A549 (cell line): ENCODE measurements around the gene CTAG2. TPM values are rescaled to one million over a fixed set of nuclear protein-coding genes. Genes with fewer than 3 reads are reported as not detected.
"Not testable (repeated sequence)": the region's sequence is repeated elsewhere in the genome, so short reads cannot be mapped to it uniquely, and the experiment has no call there.

Experiments used
- ATAC-seq, 2 experiments: fragments of 200-7000 bp in 1 of 2; fragments of >200 bp in 1 of 2; cut with Nextera tagmentation in 1 of 2; cut with Tn5 transposase in 1 of 2; 3 replicates each; pipeline versions ENCODE4 v1.8.0 to v1.9.1; 2018 to 2020; ENCODE audit warnings: mild to moderate bottlenecking in 1 of 2, moderate library complexity in 1 of 2
- CTCF ChIA-PET: fragments of 300-600 bp; sonication (Branson Sonifier 250); formaldehyde crosslinking; extraction: SDS; loops from one replicate; lab custom pipeline; 2021; ENCODE audit warnings: antibody characterized with exemption, inconsistent platforms; lab: Yijun Ruan, JAX
- POLR2A ChIA-PET: fragments of 350-600 bp; formaldehyde crosslinking; extraction: SDS; loops from one replicate; lab custom pipeline; 2021; ENCODE audit warnings: antibody characterized with exemption, inconsistent platforms; lab: Yijun Ruan, JAX
- DNase-seq, 2 experiments: peaks; one replicate each; pipeline versions ENCODE4 v3.0.0 to v3.0.0-alpha.2; 2011 to 2016; ENCODE audit warnings: low read depth in 1 of 2, low spot score in 1 of 2
- FAIRE-seq: peaks from 2 replicates; lab custom pipeline; 2011; peaks lifted over from hg19 to GRCh38; lab: Jason Lieb, UNC
- H3K27ac ChIP-seq, 2 experiments: fragments of >200 bp; sonication (Bioruptor Twin); formaldehyde crosslinking; 3 replicates each; pipeline ENCODE4 v1.5.1; 2016 to 2017
- H3K4me1 ChIP-seq: fragments of >200 bp; sonication (Bioruptor Twin); formaldehyde crosslinking; 3 replicates; pipeline ENCODE4 v1.6.1; 2016
- H3K4me2 ChIP-seq: fragments of >200 bp; sonication (Bioruptor Twin); formaldehyde crosslinking; 3 replicates; pipeline ENCODE4 v1.6.1; 2016
- H3K4me3 ChIP-seq: fragments of >200 bp; sonication (Bioruptor Twin); formaldehyde crosslinking; 3 replicates; pipeline ENCODE4 v1.5.1; 2016
- H3K9me3 ChIP-seq: fragments of >200 bp; sonication (Bioruptor Twin); formaldehyde crosslinking; 3 replicates; pipeline ENCODE4 v1.6.1; 2016
- CHD4 ChIP-seq: fragments of 200-600 bp; sonication (generic); IDR thresholded peaks from 2 replicates; pipeline ENCODE4 v1.6.1; 2016; ENCODE audit warnings: antibody characterized with exemption, mild to moderate bottlenecking, borderline replicate concordance
- EHF ChIP-seq: fragments of 250-450 bp; sonication (Bioruptor Pico); IDR thresholded peaks from 2 replicates; pipeline ENCODE4 v1.5.0; 2020; ENCODE audit warnings: mild to moderate bottlenecking
- EP300 ChIP-seq, 2 experiments: fragments of >200 bp; sonication (Bioruptor Twin); formaldehyde crosslinking; IDR thresholded peaks; 2 replicates in 1 of 2; 3 replicates in 1 of 2; pipeline ENCODE4 v1.6.1; 2016 to 2017
- ESRRA ChIP-seq: fragments of 150-350 bp; IDR thresholded peaks from 2 replicates; pipeline ENCODE4 v1.6.1; 2014; ENCODE audit warnings: mild to moderate bottlenecking, low read length, borderline replicate concordance
- HDAC2 ChIP-seq: fragments of 200-600 bp; sonication (generic); IDR thresholded peaks from 2 replicates; pipeline ENCODE4 v1.6.1; 2016
- MYC ChIP-seq: IDR thresholded peaks from 2 replicates; pipeline ENCODE4 v1.6.1; 2012; ENCODE audit warnings: mild to moderate bottlenecking, inconsistent platforms, low read length, improper control_type of control experiment, borderline replicate concordance
- RFX5 ChIP-seq: fragments of 450-650 bp; IDR thresholded peaks from 2 replicates; pipeline ENCODE4 v1.7.1; 2014; ENCODE audit warnings: antibody characterized with exemption, mild to moderate bottlenecking, moderate library complexity
- TP53 ChIP-seq: fragments of 250-450 bp; sonication (Bioruptor Pico); IDR thresholded peaks from 2 replicates; pipeline ENCODE4 v1.5.0; 2021; ENCODE audit warnings: mild to moderate bottlenecking, moderate library complexity
- WGBS: methylation state at CpG from one replicate; pipeline ENCODE4 v1.1.6; 2017; ENCODE audit errors: missing lambda C conversion rate; 5-methylcytosine and 5-hydroxymethylcytosine counted together
- polyA plus RNA-seq, 4 experiments: library from polyadenylated mRNA; depleted of rRNA in 3 of 4; stranded (reverse); fragments of >200 nt; fragmentation: RNase III in 1 of 4; extraction: RNeasy Plus Mini Kit Qiagen cat#74134 plus additional on column Dnase treatment in 1 of 4; gene quantifications; 2 replicates in 3 of 4; 3 replicates in 1 of 4; pipeline ENCODE4 v1.2.3, GENCODE V29; 2011 to 2017
- TF ChIP-seq, protein P1 (sequence below): IDR thresholded peaks from 2 replicates; pipeline ENCODE4 v1.6.1; 2012
- TF ChIP-seq, protein P2 (sequence below): fragments of 250-450 bp; sonication (Bioruptor Pico); IDR thresholded peaks from 2 replicates; pipeline ENCODE4 v1.5.0; 2021; ENCODE audit warnings: mild to moderate bottlenecking, moderate library complexity, borderline replicate concordance
- TF ChIP-seq, protein P3 (sequence below): fragments of 250-450 bp; sonication (Bioruptor Pico); IDR thresholded peaks from 2 replicates; pipeline ENCODE4 v1.5.0; 2020; ENCODE audit warnings: low read depth, mild to moderate bottlenecking, moderate library complexity

Gene CTAG2
- polyA plus RNA-seq, 2 of the 4 experiments (the other 2 are of a cell fraction), result not detected

DNA sequence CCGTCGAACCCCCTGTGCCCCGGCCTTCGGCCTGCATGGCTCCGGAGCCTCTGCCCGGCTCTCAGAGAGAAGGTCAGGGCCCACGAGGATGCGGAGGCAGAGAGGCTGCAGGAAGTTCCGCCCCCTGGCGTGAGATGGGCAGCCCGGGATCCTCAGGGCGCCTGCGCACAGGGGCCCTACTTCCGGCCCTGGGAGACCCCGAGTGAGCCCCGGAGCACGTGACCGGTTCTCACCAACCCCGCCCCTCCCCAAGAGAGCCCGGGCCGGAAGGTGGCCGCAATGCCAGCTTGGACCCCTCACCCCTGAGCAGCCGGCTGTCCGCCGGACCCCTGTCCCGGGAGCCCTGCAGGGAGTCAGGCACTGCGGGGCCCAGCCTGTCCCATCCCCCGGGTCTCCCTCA is 34.2 kb downstream of the CTAG2 start, which contains the start of gene CTAG1B:
Gene CTAG1B (minus strand): TSS at position 101 of the 400 bp plus-strand sequence. CDS start 64 bp downstream, at position 37.
- H3K4me3 ChIP-seq, H3K4me2 ChIP-seq, DNase-seq, FAIRE-seq, POLR2A ChIA-PET, H3K4me1 ChIP-seq, CTCF ChIA-PET, H3K9me3 ChIP-seq, H3K27ac ChIP-seq, ATAC-seq: not testable (repeated sequence)
- no CpG with 5 or more reads among the region's 28 CpGs for WGBS

DNA sequence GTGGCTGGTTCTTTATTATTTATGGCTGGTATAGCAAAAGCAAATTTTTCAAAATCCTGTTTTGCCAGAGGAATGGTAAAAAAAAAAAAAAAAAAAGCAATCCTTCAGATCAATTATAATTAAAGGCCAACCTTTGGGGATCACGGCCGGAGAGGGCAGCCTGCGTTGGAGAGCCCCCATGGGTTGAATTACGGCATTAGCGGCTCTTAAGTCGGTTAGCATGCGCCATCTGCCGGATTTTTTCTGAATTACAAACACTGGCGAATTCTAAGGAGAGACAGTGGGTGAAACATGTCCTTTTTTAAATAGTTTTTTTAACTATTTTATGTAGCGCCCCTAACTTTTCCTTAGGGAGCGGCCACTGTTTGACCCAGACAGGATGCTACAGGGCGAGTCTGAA is 39.8 kb downstream of the CTAG2 start:
- H3K9me3 ChIP-seq, DNase-seq, H3K4me3 ChIP-seq, POLR2A ChIA-PET, H3K4me2 ChIP-seq, H3K4me1 ChIP-seq, FAIRE-seq, CTCF ChIA-PET, H3K27ac ChIP-seq: not testable (repeated sequence)
- ATAC-seq, result peak in 1 of 2 experiments; percentile 77; a peak in 3 of 6 replicates
- WGBS, result 3% methylated on average over 8 of the region's 12 CpGs

DNA sequence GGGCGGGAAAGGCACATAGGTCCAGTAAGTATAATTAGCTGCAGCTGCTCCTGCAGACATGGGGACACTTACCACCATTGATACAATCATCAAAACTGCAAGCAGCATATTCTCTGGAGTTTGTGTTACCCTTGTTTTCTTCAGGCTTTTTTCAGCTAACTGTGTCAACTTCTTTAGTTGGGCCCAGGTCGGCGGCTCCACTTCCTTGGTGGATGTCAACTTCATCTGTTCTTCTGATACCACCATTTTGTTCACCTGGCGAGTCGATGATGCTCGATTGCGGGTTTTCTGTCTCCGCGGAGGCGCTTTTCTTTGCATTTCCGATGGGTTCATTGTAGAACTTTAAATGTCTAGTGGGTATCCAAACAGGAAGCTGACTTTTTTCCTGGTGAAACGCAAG is 42.2 kb downstream of the CTAG2 start:
- POLR2A ChIA-PET, H3K4me3 ChIP-seq, H3K4me1 ChIP-seq, DNase-seq, FAIRE-seq, H3K27ac ChIP-seq, ATAC-seq, H3K4me2 ChIP-seq, H3K9me3 ChIP-seq: not testable (repeated sequence)
- WGBS, result 80% methylated on average over 12 of the region's 12 CpGs
- CTCF ChIA-PET, result interaction anchor here (1.1 to 1.4 kb wide), 2 partner anchors 12 to 138 kb away, joined by 3 to 6 read pairs; no protein-coding TSS in a partner anchor

DNA sequence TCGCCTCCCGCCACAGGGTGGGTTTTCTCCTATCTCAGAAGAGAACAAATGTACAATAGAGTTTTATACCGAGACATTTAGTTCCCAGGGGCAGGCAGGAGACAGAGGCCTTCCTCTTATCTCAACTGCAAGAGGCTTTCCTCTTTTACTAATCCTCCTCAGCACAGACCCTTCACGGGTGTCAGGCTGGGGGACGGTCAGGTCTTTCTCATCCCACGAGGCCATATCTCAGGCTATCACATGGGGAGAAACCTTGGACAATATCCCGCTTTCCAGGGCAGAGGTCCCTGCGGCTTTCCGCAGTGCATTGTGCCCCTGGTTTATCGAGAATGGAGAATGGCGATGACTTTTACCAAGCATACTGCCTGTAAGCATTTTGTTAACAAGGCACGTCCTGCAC is 44.6 kb downstream of the CTAG2 start:
- FAIRE-seq, H3K4me2 ChIP-seq, H3K27ac ChIP-seq, CTCF ChIA-PET, POLR2A ChIA-PET, ATAC-seq, DNase-seq, H3K4me3 ChIP-seq, H3K9me3 ChIP-seq: not testable (repeated sequence)
- peaks cover 11% of the 10 kb centered on the region for H3K4me1 ChIP-seq
- WGBS, result 67% methylated on average over 12 of the region's 12 CpGs

DNA sequence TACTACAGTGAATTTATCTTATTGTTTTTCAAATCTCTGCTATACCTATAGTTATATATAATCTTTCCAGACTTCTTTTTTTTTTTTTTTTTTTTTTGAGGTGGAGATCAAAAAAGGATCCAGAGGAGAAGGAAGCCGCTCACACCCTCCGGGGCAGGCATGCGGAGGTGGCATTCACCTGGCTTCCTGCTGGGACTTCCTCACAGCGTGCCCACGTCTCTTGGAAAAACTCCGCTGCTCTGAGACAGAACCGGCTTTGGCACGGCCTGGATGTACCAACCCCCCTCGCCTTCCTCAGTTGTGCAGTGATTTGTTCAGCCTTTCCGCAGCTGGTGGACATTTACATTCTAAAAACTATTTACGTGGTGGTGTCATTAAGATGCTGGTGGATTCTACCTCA is 45.4 kb downstream of the CTAG2 start:
- H3K4me2 ChIP-seq, DNase-seq, FAIRE-seq, POLR2A ChIA-PET, H3K27ac ChIP-seq, CTCF ChIA-PET, H3K4me3 ChIP-seq, H3K9me3 ChIP-seq, ATAC-seq: not testable (repeated sequence)
- WGBS, result 90% methylated on average over 10 of the region's 11 CpGs
- peaks cover 17% of the 10 kb centered on the region for H3K4me1 ChIP-seq

DNA sequence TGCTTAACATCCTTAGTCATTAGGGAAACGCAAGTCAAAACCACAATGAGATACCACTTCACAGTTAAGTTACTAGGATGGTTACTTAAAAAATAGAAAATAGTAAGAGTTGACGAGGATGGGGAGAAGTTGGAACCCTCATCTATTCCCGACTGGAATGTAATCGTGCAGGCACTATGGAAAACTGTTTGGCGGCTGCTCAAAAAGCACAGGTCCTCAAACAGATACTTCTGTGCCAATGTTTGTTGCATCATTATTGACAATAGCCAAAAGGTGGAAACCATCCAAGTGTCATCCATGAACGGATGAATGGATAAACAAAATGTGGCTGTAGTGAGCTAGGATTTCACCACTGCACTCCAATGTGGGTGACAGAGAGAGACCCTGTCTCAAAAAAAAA is 46.0 kb downstream of the CTAG2 start:
- Histone ChIP-seq H3K4me2 (peak overlapping the region; percentile 13; the same call in 1 of the 3 replicates), H3K27ac (no peak overlapping the region), H3K4me1 (peaks cover 17% of the 10 kb centered on the region), H3K4me3 (no peak overlapping the region), H3K9me3 (no peaks in the 10 kb centered on the region)
- FAIRE-seq, result no peak
- ChIA-PET POLR2A (no interaction called here), CTCF (no interaction called here)
- no peak for ATAC-seq
- DNase-seq, result no peak
- WGBS, result 22% methylated on average over 6 of the region's 6 CpGs
- TF ChIP-seq TP53 (CRISPR knock-in tag) (no peak), MYC (no peak), ESRRA (no peak), CHD4 (no peak), HDAC2 (no peak), EP300 (IDR thresholded peaks at IDR 0.05) (no peak), EHF (CRISPR knock-in tag) (no peak), RFX5 (no peak)
- TF ChIP-seq, protein P1, sequence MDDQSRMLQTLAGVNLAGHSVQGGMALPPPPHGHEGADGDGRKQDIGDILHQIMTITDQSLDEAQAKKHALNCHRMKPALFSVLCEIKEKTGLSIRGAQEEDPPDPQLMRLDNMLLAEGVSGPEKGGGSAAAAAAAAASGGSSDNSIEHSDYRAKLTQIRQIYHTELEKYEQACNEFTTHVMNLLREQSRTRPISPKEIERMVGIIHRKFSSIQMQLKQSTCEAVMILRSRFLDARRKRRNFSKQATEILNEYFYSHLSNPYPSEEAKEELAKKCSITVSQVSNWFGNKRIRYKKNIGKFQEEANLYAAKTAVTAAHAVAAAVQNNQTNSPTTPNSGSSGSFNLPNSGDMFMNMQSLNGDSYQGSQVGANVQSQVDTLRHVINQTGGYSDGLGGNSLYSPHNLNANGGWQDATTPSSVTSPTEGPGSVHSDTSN, result no peak
- TF ChIP-seq, protein P2, sequence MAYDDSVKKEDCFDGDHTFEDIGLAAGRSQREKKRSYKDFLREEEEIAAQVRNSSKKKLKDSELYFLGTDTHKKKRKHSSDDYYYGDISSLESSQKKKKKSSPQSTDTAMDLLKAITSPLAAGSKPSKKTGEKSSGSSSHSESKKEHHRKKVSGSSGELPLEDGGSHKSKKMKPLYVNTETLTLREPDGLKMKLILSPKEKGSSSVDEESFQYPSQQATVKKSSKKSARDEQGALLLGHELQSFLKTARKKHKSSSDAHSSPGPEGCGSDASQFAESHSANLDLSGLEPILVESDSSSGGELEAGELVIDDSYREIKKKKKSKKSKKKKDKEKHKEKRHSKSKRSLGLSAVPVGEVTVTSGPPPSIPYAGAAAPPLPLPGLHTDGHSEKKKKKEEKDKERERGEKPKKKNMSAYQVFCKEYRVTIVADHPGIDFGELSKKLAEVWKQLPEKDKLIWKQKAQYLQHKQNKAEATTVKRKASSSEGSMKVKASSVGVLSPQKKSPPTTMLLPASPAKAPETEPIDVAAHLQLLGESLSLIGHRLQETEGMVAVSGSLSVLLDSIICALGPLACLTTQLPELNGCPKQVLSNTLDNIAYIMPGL (CRISPR knock-in tag), result no peak
- TF ChIP-seq, protein P3, sequence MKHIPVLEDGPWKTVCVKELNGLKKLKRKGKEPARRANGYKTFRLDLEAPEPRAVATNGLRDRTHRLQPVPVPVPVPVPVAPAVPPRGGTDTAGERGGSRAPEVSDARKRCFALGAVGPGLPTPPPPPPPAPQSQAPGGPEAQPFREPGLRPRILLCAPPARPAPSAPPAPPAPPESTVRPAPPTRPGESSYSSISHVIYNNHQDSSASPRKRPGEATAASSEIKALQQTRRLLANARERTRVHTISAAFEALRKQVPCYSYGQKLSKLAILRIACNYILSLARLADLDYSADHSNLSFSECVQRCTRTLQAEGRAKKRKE (CRISPR knock-in tag), result no peak
